ENCODE results near the gene UBE4A.

The UBE4A gene, protein sequence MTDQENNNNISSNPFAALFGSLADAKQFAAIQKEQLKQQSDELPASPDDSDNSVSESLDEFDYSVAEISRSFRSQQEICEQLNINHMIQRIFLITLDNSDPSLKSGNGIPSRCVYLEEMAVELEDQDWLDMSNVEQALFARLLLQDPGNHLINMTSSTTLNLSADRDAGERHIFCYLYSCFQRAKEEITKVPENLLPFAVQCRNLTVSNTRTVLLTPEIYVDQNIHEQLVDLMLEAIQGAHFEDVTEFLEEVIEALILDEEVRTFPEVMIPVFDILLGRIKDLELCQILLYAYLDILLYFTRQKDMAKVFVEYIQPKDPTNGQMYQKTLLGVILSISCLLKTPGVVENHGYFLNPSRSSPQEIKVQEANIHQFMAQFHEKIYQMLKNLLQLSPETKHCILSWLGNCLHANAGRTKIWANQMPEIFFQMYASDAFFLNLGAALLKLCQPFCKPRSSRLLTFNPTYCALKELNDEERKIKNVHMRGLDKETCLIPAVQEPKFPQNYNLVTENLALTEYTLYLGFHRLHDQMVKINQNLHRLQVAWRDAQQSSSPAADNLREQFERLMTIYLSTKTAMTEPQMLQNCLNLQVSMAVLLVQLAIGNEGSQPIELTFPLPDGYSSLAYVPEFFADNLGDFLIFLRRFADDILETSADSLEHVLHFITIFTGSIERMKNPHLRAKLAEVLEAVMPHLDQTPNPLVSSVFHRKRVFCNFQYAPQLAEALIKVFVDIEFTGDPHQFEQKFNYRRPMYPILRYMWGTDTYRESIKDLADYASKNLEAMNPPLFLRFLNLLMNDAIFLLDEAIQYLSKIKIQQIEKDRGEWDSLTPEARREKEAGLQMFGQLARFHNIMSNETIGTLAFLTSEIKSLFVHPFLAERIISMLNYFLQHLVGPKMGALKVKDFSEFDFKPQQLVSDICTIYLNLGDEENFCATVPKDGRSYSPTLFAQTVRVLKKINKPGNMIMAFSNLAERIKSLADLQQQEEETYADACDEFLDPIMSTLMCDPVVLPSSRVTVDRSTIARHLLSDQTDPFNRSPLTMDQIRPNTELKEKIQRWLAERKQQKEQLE

GRCh38 chr11:118359295-118359958, at the start of gene UBE4A:
UBE4A (plus strand) TSS chr11:118359600; CDS start chr11:118365081, 5,481 bp downstream.
- DNase-seq = peak; percentile 98

- no peak for DNase-seq
Observed at GRCh38 chr11:118310271-118310670, 49.1 kb upstream of the UBE4A start.

DNA sequence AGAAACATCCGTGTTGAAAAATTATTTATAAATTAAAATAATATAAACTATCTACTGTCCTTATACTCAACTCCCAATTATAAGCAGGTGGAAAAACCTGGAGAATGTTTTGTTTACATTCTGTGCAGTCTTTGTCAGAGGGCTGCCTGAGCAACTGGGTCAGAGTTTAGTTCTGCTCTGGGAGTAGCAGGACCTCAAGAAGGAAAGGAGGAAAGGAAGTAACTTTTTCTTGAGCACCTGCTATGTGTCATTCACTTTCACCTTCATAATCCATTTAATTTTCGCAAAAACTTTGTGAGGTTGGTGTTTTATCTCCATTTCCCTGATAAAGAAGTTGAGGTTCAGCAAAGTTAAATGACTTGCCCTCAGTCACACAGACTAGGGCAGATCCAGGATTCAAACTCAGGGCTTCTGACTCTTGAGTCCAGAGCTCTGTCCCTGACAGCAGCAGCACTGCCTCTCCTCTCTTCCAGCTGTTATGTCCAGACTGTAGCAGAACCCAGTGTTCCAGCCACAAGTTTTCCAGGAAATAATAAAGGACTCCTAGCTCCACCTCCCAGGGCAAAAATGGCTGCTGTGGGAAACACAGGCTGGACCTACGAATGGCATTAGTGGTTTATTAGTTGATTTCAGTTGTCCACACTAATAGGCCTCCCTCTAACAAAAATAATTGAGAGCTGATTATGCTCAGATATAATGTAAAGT, 48.5 kb upstream of the UBE4A start:
- DNase-seq = no peak

DNA sequence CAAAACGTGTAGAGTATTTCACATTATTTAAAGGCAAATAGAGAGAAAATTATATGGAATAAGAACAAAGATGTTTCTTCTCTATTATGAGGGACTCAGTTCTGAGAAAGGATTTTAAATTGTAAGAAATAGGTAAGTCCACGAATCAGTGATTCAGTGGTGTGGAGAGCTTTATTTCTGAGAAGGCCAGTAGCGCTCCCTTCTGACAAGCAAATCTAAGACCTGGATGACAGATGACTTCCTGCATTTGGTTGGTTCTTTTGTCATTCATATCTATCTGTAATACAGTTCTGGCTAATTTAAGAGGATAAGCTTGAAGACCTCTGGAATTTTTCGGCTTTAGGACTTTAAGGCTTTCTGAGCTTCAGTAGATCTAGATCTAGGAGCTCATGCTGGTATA, 47.9 kb upstream of the UBE4A start:
- no peak for DNase-seq

GRCh38 chr11:118312328-118312727, 47.1 kb upstream of the UBE4A start:
- DNase-seq = no peak

DNA sequence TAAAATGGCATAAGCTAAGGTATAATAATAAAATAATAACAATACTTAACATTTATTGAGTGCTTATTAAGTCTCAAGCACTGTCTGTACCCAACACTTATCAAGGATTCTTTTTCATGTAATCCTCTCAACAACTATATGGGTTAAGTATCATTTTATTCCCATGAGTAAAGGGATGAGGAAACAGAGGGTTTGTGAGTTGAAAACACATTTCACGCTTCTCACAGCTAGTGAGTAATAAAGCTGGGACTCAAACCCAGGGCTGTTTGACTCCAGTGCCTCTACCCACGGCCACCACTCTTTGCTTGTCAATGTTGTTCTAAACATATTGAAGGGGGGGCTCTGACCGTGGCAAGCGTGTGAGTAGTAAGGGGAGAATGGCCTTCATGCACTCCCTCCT, 46.2 kb upstream of the UBE4A start:
- DNase-seq = no peak

- DNase-seq = no peak
Observed at GRCh38 chr11:118314988-118315411, 44.4 kb upstream of the UBE4A start.

GRCh38 chr11:118318124-118318523, 41.3 kb upstream of the UBE4A start:
- no peak for DNase-seq

- DNase-seq = no peak
Observed at GRCh38 chr11:118318581-118319336, 40.6 kb upstream of the UBE4A start.

GRCh38 chr11:118319337-118319707, 40.1 kb upstream of the UBE4A start:
- no peak for DNase-seq

- no peak for DNase-seq
Observed at GRCh38 chr11:118320515-118320914, 38.9 kb upstream of the UBE4A start.

DNA sequence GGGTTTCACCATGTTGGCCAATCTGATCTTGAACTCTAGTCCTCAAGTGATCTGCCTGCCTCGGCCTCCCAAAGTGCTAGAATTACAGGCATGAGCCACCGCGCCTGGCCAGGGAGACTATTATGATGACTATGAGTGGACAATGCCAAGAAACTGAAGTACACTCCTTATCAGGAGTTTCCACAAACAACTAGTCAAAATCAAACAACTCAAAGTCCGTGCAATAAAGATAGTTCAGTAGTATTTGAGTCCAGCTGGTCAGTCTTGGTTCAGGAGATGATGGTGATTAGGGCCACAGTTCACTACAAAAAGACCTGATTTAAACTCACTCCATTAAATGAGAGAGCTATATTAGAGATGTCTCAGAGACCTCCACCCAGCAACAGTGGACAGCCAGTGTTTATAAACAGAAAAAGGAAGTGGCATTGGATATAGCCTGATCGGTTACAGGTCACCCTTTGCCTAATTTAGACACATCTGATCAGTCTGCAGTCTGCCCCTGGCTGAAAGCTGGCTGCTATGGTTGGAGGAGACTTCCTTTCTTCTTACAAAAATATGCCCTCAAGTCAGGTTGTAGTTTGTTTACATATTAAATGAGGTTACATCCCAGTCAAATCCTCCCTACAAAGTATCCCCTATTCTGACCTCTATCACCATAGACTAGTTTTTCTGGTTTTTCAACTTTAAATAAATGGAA, 37.9 kb upstream of the UBE4A start:
- DNase-seq = no peak

GRCh38 chr11:118322721-118323120, 36.7 kb upstream of the UBE4A start:
- no peak for DNase-seq

DNA sequence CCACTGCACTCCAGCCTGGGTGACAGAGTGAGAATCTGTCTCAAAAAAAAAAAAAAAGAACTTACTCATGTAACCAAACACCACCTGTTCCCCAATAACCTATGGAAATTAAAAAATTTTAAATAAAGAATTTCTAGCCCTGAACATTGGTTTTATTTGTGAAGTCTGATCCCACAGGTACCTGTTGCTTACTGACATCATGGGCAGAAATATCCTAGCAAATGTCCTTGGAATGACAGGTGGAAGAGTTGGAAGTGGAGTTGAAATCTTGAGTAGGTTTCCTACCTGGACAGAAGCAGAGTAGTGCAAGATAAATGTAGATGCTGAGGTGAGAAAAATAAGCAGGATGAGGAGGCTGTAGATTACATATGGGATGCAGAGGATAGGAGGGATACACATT, 34.1 kb upstream of the UBE4A start:
- no peak for DNase-seq

DNA sequence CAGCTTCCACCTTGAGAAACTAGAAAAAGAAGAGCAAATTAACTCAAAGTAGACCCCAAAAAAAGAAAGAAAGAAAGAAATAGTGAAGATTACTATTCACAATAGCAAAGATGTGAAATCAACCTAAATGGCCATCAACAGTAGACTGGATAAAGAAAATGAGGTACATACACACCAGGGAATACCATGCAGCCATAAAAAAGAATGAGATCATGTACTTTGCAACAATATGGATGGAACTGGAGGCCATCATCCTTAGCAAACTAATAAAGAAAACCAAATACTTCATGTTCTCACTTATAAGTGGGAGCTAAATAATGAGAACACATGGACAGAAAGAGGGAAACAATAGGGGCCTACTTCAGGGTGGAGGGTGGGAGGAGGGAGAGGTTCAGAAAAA, 30.7 kb upstream of the UBE4A start:
- no peak for DNase-seq

DNA sequence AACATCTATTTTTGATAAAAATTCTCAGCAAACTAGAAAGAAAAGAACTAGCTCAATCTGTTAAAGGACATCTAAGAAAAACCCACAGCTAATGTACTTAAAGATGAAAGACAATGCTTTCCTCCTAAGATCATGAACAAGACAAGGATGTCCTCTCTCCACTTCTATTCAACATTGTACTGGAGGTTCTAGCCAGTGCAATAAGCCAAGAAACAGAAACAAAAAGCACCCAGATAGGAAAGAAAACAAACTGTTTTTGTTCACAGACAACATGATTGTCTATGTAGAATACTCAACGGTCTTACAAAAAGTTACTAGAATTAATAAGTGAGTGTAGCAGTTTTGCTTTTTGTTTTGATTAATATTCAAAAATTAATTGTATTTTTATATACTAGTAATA, 24.7 kb upstream of the UBE4A start:
- DNase-seq = peak; percentile 48

DNA sequence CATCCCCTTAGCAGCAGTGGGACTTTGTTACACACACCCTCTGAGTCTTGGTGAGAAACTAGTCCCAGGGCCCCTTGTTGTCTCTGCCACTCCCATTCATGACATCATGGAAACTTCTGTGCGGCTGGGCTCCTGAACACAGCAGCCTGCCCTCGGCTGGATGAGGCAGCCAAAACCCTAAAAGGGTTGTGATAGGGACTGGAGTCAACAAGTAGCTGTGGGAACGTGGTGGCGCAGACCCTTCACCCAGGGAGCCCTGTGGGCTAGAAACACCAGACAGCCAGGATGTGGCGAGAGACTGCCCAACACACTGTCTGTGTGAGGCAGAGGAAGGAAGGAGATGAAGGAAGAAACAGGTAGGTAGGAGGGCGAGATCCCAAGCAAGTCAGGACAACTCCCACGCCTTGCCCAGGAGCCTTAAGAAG, 20.8 kb upstream of the UBE4A start:
- DNase-seq = peak; percentile 94

DNA sequence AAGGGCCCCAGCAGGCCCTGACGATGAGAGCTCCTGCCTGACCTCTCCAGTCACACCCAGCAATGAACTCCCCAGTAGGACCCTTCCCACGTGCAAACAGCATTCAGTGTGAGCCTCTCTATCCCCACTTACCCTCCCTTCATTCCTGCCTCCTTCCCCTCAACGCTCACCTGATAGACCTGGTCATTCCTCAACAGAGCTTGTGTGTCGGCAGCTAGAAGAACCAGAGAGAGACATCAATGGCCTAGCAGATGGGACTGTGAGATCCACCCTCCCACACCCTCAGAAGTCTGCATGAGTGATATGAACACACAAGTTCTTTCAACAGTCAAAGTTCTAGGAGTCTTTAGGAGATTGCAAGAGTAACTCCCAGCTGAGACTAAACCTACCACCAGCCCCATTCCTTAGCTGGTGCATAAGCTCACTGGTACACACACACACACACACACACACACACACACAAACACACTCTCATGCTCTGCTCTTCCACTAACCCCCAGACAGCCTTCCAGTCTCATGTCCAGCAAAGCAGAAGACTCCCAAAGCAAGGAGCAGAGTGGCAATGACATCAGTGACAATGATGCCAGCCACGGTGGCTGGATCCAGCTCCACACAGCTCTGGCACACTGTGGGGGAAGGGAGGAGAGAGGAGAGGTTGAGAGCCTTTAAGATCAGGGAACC, 20.0 kb upstream of the UBE4A start:
- DNase-seq = no peak

DNA sequence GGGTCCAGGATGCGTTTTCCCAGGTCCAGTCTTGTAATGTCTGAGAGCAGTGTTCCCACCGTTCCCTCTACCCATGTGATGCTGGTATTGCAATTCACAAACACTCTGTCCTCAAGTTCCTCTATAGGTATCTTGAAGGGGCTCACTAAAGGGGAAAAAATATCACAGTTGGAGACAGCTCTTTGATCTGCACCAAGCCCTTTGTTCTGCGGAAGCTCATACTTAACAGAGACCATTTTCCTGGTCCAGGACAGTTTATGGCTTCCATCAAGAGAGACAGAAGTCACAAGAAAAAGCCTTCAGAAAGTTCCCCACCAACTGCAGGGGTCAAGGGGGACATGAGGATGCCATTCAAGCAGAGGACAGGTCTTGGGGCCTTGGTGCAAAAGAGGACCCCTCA, 19.0 kb upstream of the UBE4A start:
- no peak for DNase-seq

- no peak for DNase-seq
Observed at GRCh38 chr11:118341261-118341660, 18.1 kb upstream of the UBE4A start.

Data from CD4-positive, alpha-beta T cell treated with Interleukin-4 for 4 hours (primary cell).